GM21619 (cell line): ENCODE measurements around the gene CENPM.

Experiments
- ATAC-seq: cut with Tn5 transposase; IDR thresholded peaks from one replicate; pipeline ENCODE4 v1.9.1; 2021; ENCODE audit not compliant: unreplicated experiment

CENPM gene

DNA sequence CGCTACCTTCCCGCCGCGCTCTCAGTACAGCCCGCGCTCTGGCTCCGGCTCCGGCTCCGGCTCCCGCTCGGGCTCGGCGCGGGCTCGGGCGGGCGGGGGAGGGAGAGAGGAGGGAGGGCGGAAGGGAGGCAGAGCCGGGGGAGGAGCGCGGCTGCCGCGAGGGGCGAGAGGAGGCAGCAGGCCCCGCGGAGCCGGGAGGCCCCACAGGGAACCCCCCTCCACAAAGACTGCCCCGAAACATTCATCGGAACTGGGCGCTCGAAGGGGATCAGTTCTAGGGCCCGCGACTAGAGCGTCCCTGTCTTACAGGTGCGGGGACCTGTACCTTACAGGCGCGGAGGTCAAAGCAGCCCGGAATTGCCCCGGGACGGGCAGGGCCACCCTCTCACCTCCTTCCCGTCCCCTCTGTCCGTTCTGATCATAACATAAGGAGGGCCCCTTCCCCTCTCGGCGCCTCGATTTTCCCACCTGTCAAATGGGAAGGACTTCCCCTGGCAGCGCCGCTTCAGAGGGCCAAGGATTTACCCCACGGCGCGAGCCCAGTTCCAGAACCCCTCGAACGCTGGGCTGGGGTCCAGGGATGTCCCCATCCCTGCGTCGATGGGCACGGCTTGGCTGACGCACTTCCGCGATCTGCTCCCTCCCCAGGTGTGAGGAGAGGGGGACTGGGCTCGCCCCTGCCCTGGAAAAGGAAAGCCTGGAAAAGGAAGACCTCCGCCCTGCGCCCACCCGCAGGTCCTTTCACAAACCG, 31.7 kb downstream of the CENPM start, which contains the start of gene SHISA8:
TSS of gene SHISA8 (minus strand) at position 40 of the 751 bp plus-strand sequence. CDS start 407 bp downstream, outside the sequence.
- no peak for ATAC-seq

DNA sequence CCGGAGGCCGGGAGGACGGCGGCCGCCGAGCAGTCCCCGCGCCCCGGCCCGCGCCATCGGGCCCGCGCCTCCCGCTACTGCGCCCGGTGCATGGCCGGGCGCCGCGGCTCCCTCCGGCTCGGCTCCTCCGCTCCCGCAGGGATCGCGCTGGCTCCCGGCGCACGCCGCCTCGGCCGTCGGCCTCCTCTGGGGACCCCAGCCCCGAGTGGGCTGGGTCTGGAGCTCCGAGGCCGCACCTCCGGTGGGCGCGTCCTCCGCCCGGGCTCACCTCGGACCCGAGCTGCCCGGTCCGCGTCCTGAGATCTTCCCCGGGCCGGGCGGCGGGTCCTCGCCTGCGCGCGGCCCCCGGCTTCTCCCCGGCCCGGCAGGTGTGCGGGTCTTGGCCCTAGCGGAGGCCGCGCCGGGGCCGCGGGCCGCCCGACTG, 32.3 kb downstream of the CENPM start:
- no peak for ATAC-seq

DNA sequence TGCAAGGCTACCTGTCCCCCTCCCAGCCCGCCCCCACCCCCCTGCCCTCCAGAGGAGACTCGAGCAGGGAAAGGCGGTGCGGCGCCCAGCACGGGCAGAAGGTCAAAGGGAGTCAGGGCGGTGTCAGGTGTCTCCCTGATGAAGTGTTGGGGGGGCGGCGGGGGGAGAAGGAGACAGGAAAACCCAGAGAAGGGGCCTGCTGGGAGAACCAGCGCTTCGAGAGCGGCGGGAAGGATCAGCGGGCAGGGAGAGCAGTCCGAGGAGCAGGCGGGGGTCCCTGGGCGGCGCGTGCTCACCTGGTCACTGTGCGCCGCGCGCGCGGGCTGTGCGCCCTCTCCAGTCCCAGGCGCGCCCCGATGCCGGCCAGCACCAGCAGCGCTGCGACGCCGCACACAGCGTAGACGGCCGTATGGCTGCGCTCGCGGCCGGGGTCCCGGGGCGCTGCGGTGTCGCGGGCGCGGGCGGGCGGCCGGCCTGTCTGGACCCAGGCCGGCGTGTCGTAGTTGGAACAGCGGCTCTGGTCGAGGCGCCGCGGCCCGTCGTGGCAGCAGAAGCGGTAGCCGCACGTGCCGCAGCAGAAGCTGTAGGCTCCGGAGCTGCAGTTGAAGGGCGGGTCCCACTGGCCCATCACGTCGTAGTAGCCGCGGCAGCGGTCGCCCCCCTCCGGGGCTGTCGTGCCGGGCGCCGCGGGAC, 33.0 kb downstream of the CENPM start:
- no peak for ATAC-seq

DNA sequence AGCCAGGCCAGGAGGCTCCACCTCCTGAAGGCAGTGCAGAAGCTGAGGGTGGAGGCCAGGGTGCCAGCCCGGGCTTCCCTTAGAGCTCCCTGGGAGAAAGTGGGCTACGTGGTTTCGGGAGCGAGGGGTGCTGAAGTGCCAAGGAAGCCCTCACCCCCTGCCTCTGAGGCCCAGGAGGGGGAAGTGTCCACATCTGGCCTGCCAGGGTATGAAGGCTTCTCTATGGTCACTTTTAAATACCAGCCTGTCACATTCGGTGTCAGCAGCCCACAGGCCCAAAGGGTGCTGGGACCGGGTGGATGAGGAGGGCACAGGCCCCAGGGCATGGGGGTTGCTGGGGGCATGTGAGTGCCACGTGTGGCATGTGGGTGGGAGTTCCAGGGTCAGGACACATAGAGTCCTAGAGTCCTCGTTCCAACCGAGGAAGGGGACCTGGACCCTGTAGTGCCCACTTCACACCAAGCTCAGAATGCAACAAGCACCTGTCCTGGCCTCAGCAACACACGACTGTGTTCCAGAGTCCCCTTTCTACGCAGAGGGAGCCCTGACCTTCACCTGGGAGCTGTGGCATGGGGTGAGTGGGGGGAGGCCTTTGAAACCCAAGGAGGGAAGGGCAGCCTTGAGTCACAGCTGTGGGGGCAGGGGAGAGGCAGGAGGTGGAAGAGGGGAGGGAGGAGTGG, 33.8 kb downstream of the CENPM start:
- no peak for ATAC-seq

DNA sequence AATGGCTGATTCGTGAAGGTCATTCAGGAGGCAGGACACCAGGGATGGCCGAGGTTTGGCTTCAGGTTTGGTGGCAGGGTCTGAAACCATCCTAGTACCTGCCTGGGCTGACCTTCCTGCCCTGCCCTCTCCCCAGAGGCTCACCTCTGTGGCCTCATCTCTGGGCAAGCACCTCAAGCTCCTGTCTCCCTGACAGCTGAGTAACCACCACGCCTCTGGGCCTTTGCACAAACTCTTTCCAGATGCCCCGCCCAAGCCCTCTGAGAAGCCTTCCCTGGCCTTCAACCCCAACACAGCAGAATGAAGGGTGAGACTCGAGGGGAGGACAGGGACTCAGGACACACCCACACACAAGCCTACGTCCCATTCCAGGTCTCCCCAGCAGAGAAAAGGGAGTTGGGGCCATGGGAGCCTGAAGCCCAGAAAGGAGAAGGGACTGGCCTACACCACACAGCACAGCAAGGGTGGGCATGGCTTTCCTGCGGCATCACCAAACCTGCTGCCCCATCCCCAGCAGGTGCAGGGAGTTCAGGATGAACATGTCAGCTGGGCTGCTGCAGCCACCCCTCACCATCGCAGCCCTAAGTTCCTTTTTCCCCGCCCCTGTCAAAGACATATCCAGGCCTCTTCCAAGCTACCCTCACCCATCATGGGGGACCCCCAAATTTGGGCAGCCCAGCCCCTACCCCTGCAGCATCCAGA, 34.5 kb downstream of the CENPM start:
- ATAC-seq, result no peak

DNA sequence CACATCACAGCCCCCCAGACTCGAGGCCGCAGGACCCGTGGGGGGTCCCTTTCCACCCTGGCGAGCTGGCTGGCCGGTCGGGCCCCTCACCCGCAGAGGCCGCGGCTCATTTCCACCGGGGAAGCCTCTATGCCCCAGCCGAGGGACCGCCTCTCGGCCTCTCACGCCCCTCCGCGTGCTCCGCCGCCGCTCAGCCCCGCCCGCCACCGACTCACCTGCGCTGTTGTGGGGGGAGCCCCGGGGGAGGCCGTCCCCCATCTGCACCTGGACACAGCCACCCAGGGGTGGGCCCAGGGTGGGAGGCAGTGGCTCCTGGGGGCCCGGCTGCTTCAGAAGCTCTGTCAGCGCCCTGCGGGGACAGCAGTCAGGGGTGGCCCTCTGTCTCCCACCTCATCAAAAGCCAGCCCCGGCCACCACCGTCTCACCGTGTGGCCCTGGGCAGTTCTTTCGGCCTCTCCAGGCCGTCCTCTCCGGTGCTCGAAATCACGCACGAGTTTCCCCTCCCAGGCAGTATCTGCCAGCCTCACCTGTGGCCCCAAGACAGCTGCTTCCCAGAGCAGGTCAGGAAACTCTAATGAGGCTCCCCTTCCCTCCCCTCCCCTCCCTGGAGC, 35.8 kb downstream of the CENPM start:
- ATAC-seq, result no peak

DNA sequence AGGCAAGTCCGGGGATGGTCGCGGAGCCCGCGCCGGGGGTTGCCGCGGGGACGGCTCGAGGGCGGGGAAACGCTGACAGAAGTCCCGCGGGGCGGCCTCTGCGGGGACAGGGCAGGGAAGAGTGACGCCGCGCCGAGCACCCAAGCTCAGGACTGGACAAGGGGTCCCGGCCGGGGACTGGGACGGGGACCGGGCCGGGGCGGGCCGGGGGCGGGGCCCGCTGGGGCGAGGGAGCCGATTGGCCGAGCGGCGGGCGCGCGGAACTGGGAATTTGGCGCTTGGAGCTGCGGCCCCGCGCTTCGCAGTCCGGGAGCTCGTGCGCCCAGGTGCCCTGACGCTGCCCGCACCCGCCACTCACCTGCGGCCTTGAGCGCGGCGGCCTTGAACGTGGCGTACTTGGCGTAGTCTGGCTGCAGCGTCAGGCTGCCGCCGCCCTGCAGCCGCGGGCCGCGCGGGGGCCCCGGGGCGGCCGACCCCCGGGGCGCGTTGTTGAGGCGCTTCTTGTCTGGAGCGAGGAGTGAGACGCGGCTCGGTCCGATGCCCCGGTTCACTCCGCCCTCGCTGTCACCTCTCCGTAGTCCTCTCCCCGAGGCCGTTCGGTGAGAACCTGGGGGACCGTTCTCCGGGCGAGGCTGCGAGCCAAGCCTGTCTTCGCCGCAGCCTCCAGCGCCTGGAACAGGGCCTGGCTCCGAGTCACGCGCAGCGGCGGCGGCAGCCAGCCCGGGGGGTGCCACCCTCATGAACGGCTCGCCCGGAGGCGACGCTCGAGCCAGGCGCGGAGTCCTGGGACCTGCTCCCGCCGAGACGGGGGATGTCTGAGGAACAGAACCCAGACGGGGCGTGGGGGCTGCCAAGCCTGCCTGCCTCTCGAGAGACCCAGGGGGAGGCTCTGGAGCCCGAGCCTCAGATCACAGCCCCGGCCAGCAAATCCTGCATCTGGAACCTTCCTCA, 36.6 kb downstream of the CENPM start:
- no peak for ATAC-seq

DNA sequence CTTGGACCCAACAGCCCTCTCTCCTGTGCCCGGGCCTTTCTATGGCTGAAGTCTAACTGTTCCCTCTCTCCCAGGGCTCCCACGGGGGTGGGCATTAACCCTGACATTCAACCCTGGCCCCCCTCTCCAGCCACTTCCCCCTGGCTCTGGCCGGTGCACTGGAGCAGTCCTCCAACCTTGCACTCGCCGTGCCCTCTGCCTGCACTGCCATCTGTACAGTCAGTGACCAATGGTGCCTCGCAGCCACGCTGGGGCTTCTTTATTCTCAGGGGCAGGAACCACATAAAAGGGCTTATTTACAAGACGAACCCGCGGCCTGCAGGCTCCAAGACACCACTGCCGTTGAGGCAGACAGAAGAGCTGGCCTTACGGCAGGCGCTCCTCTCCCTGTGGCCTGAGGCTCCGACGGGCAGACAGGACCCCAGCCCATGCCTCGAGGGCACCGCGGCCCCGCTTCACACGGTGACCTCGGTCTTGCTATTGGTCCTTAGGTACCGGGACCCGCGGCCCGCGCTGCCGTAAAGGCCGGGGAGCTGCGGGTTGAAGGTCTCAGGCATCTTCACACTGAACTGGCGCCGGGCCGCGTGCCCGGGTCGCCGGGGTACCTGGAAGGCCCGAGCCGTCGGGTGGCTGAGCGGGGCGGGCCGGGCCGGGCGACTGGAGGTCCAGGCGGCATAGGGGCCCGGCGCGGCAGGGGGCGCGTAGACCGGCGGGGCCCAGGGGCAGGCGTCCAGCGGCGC, 37.5 kb downstream of the CENPM start:
- no peak for ATAC-seq

DNA sequence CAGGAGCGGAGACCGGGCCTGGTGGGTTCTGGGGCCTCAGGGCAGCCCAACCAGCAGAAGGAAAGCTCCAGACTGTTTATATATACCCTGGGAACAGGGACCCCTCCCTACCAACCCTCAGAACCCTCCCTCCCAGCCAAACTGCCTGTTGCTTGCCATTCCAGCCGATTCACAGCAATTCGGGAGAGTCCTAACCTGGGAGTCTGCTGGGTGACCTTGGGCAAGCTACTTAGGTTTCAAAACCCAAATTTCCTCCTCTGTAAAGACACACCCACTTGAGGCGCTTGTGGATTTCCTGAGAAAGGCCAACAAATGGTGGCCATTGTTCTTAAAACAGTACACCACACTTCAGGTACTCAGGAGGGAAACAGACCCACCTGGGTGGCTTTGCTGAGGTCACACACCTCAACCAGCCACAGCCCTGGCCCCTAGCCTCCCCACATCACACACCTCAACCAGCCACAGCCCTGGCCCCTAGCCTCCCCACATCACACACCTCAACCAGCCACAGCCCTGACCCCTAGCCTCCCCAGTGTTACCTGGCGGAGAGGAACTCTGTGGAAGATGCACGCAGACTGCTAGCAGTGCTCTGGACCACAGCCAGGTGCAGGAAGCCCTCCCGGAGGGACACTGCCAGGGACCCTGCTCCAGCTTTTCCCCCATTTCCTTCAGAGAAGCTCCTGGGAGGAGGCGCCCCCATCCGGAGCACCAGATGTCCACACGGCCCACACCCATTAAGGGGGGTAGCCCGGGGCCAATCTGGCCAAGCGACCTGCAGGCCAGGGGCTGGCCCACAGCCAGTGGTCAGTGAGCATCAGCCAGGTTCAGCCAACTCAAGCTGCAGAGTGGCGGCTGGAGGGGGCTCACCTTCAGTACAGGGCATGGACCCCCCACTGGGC, 38.3 kb downstream of the CENPM start:
- no peak for ATAC-seq

DNA sequence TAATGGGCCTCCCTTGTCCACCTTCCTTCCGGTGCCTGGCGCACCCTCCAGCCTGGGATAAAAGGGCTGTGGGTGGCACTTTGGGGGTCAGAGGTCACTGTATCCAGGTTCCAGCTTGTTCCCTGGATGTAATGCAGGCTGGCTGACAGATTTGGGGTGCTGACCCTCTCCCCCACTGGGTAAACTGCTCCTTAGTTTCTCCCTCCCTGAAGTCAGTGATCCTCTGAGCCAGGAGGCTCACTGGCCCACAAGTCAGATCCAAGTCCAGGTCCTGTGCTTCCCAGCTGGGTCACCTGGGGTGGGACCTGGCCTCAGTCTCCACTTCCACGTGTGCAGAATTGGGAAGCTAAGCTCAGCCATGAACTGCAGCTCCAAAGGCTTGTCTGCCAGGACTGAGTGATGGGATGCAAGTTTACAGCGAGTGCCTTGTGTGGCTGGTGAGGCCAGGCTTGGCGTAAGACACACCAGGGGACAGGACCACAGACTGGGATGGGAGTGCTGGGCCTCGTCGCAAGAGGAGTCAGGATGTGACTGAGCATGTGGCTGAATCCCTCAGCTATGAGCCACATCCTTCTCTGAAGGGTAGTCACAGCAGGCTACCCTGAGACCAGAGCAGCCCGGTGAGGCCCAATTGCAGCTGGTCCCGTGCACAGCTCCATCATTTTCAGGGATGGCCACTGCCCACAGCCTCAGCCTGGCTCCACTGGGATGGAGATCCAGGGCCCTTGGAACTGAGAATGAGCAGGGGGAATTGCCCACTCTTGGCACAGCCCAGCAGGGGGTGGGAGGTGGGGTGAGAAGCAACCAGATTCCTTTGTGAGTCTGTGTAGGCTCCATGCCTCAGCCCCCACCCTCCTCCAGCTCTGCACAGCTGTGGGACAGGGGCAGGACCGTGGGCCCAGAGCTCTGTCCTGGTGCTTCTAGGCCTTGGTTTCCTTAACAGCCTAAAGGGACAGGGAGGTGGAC, 39.2 kb downstream of the CENPM start:
- ATAC-seq, result no peak

DNA sequence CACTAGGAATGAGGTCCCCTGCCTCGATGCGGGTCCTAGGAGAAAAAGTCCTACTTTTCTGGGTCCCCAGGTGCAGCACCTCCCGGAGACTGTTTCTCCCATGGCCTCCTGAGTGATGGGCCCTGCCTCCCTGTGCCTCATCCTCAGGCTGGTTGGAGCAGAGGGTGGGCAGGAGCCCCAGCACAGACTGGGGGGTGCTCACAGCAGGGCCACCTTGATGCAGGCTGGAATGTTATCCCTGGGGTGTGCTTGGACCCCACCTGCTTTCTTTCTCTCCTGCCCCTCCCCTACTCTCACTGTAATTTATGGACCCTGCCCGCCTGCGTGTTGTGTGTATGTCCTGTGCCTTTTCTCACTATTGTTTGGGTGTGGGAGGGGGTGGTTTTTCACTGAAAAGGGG, 40.1 kb downstream of the CENPM start:
- no peak for ATAC-seq

DNA sequence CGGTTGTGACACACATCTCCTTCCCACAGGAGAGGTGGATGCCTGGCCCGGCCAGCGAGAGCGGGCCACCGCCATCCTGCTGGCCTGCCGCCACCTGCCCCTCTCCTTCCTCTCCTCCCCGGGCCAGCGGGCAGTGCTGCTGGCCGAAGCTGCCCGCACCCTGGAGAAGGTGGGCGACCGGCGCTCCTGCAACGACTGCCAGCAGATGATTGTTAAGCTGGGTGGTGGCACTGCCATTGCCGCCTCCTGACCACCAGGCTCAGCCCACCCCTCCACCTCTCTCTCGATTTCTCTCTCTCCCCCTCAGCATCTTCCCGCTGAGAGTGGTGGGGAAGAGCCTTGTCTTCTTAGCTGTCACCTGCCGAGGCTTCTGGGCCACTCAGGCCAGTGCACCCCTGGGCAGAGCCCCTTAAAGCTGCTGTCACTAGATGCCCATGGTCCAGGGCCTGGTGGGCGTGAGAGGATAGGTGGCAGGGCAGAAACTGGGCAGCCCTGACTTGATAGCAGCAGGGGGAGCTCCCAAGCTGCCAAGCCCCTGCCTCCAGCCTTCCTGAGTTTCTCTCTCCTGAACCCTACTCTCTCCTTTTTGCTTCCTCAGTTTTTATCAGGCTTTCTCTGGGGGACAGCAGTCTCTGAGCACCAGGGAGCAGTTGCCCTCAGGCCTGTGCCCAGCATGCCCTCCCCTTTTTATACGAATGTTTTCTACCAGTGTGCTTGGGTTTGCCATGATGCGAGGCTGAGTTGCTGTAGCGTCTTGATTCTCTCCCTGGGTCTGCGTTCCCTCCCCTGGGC, 41.3 kb downstream of the CENPM start:
- ATAC-seq, result no peak

DNA sequence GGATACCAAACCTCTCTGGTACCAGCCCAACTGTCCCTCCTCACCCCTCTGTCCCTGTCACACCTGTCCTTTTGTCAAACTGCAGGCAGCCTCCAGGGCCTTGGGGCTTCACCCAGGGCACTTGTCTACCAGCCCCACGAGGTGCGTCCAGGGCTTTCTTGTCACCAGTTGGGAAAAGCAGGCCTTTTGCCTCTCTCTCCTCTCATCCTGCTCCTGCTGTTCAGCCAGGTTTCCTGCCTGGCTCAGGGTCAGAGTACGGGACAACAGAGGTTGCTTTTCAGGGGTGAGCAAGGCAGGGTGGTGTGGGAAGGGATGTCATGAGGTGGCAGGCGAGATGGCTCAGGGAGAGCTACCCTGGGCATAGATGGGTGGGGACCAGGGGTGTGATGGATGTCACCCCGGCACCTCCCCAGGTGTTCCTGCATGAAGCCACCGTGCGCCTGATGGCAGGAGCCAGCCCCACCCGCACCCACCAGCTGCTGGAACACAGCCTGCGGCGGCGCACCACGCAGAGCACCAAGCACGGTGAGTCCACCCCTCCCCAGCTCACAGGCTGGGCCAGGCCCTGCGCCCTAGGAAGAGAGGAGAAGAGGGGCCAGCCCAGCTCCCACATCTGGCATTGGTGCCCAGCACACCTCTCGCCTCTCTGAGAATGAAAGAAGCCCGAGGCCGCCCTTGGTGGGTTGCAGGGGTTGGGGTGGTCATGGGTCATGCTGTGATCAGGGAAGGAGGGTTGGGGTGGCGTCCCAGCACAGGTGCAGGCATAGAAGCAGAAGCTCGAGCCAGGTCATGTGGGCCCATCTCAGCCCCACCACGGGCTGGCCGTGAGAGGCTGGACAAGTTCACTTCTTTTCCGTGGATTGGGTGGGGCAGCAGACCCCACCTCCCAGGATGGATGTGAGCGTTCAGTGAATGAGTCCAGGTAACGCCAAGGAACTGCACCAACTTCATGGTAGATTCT, 42.2 kb downstream of the CENPM start:
- ATAC-seq, result no peak

DNA sequence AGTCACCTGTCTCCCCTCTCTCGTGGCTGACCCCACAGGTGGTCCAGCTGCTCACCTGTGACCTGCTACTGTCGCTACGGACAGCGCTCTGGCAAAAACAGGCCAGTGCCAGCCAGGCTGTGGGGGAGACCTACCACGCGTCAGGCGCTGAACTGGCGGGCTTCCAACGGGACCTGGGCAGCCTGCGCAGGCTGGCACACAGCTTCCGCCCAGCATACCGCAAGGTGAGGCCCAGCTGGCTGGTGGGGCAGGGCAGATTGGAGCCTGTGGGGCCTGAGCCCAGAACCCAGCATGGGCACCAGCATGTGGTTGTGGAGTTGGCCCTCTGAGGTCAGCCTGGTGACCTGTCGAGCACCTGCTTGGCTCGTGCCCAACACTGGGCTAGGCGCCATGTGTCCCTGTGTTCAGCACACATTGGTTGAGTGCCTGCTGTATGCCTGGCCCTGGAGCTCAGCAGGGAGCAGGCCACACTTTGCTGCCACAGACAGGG, 44.0 kb downstream of the CENPM start:
- no peak for ATAC-seq

DNA sequence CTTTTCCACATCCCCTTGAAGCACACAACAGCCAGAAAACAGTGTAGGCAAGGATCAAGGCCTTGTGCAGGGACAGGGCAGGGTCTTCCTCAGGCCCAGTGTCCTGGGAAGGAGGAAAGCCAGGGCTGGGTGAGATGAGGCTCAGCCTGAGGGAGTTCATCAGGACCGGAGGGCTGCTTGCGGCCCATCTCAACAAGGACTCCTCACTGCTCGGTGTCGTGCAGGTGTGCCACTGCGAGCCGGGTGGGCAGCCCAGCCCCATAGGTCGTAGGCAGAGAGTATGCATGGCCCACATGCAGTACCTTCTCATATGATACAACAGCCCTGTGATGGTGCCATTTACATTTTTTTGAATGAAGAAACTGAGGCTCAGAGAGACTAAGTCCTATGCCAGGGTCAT, 44.9 kb downstream of the CENPM start:
- ATAC-seq, result no peak
